ENCODE data around the gene PRRC2B.
"Not testable (repeated sequence)": the region's sequence is repeated elsewhere in the genome, so short reads cannot be mapped to it uniquely, and the experiment has no call there.

Gene PRRC2B

DNA sequence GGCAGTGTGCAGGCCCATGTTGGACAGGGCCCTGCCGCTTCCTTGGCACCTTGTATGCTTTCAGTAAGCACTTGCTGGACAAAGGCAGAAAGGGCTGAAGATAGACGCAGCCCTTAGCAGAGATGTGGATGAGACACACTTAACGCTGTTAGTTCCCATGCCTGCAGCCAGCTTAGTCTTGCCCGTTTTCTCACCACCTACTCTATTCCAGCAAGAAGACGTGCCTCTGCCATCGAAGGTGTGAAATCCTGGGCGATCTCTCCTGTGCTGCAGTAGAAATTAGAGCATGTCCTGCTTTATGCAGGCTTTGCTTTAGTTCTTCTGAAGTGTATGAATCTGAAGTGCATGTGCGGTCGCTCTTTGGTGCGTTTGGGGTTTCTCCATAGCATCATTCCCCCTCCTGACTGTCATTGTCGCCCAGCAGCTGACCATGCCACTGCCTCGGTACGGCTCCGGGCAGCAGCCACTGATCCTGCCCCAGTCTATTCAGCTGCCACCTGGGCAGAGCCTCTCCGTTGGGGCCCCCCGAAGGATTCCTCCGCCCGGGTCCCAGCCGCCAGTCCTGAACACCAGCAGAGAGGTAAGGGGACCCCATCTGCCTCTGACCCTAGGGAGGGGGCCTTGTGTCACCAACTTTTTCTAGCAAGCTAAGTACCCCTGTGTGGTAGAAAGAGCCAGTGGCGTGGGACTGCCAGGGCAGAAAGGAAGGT, 97.3 kb downstream of the PRRC2B start:
- DNase-seq: no peak

DNA sequence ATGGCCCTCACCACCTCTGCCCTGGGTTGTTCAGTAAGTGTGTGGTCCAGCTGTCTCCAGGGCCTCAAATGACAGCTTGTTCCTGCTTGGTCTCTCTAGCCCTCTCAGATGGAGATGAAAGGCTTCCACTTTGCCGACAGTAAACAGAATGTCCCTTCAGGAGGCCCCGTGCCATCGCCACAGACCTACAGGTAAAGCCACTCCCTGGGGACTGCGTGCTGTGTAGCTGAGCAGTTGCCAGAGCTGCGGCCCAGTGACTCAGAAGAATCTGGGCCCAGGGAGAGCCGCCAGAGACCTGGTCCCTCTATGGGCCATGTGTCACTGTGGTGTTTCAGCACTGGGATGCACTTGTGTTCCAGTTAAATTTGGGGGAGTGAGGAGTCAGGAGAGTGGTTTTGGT, 98.2 kb downstream of the PRRC2B start:
- DNase-seq: no peak

DNA sequence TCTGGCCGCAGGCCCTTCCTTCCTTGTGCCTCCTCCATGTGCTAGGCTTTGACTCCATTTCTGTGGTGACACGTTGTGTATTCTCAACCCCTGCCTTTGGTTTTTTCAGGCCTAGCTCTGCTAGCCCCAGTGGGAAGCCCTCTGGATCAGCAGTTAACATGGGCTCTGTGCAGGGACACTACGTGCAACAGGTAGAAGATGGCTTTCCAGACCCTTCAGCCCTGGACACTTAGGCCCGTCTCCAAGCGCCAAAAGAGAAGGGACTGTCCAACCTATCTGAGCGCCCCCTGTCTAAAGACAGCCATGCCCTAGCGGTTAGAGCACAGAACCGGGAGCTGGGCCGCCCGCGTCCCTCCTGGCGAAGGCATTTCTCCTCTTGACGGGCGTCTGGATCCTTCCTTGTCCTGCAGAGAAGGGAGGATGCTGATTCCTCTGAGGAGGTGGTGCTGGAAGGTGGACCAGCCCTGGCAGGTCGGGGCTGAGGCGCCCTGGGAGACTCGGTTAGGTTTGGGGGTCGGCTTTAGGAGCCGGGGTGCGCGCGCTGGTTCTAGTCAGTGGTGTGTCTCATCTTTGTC, 100.5 kb downstream of the PRRC2B start:
- DNase-seq: no peak

DNA sequence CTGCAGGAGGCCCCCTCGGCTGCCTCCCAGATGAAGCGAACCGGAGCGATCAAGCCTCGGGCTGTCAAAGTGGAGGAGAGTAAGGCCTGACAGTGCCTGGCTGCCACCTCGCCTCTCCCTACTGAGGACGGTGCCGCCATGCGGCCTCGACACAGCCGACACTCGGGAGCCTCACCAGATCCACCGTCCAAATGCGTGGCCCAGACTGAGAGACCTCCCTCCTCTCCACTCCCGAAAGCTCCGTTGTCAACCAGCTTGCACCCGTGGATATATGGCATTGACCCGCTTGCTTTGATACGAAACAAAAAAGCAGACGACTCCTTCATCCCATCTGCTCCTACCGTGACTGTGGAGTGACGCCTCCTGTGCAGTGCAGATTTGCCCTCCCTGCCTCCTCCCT, 101.9 kb downstream of the PRRC2B start:
- no peak for DNase-seq

DNA sequence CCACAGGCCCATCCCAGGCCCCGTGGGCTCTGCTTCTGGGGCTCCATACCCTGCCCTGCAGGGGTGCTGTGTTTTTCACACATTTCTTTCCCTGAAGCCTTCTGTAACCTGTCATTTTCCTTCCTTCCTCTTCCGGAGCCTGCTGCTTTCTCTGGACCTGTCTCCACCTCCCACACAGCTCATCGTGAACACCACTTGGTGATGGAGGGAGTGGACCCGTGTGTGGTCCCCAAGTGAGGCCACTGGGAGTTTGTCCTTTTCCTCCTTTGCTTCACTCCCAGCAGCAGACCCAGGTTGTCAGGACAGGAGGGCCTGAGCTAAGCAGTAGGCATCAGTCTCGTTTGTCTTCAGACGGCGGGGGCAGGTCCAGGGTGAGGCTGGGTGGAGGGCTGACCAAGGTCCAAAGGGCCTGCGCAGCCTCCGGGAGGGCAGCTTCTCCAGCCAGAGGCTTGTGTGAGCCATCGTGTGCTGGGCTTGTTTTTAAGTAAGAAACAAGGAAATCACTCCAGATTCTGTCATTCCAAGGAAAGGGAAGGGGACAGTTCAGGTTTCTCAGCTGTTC, 103.0 kb downstream of the PRRC2B start:
- DNase-seq: no peak

DNA sequence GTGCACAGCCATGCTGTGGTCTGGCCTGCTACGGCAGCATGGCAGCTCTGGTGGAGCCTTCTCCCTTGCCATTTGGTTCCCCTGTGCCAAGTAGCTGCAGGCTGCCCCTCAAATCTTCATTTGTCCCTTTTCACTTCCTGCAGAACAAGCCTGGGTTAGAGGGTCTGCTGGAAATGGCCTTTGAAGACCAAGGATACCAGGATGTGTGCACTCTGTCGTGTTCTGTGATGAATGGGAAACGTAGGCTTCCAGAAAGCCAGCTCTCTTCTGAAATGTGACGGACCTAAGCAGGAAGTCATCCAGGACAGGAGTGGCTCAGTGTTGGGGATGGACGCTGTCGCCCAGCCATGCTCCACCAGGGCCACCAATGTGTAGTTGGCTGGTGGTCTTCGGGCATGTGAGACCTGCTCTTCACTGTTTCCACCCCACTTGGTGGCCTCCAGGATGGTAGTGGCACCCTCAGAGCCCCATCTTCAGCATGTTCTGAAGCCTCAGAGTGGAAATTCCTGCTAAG, 105.4 kb downstream of the PRRC2B start:
- DNase-seq: no peak

DNA sequence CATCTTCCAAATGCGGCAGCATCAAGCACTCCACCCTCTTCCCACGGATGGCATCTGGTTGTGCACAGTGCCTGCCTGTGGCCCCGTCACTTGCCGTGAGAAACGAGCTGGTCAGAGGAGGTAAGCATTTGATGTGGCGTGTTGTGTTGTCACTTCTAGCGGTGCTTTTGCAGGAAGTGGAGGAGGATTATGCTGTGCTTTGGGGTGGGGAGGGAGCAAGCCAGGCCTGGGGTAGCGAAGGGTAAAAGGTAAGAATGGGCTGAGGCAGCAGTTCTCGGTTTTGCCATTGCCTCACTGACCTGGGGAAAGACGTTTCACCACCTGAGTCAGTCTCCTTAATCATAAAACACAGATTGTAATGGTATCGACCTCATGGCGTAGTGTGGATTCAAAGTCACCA, 106.5 kb downstream of the PRRC2B start:
- DNase-seq: no peak

DNA sequence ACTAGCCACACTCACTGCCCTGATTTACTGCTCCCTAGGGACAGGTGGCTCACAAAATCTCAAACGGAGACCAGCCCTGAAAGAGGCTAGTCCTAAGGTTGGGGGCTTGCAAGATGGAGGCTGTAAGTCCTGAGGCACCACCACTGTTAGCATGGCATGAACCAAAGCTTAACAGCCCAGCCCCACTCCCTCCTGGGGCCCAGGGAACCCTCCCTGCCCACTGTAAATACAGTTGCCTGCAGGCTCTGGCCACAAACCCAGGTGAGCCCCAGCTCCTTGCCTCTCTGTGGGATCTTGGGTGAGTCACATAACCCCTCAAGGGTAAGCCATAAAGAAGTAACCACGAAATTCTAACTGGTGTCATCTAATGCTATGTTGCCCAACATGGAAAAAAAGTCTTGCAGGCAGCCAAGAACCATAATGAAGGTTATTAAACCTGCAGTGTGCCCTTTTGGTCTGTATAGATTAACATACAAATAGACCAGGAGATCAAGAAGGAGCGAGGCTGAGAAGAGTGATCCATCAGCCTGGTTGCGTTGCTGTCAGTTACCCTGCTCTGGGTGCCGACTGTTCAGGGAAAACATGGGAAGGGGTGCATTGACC, 107.2 kb downstream of the PRRC2B start:
- DNase-seq: peak in 1 of 2 experiments; percentile 30

DNA sequence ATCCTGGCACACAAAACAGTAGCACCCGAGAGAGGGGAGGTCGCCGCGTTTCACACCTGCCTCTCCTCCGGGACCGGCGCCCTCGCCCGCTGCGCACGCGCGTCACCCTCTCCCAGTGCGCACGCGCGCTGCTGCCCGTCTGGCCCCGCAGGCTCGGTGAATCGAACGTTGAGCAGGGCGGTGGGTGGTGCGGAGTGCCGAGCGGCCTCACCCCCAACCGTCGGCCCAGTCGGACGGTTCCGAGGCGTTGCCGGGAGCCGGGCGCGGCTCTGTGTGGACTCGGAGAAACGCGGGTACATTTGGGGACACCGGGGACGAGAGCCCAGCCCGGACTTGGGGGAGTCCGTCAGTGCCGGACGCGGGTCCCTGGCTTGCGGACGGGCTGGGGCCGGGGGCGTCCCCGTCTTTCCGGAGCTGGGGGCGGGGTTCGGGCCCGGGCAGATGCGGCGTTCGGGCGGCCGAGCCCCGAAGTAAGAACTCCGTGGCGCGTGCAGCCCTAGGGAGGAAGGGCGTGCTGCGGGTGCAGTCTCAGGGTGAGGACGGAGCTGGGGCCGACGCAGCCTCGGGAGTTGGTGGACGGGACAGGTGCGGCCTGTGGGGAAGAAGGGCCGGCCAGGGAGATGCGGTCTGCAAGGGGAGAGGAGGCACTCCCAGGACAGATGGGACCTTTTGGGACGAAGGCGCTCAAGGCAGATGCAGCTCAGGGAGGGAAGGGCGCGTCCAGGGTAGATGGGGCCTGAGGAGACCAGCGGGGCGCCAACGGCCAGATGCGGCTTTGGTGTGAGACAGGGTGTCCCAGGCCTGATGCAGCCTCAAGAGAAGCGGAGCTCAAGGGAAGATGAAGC, 109.1 kb downstream of the PRRC2B start, which contains the start of gene POMT1:
Gene POMT1, plus strand, starts transcription at position 138 of the 845 bp plus-strand sequence. CDS start 1,301 bp downstream, outside the sequence.
- peak; percentile 85 to 95 for DNase-seq

DNA sequence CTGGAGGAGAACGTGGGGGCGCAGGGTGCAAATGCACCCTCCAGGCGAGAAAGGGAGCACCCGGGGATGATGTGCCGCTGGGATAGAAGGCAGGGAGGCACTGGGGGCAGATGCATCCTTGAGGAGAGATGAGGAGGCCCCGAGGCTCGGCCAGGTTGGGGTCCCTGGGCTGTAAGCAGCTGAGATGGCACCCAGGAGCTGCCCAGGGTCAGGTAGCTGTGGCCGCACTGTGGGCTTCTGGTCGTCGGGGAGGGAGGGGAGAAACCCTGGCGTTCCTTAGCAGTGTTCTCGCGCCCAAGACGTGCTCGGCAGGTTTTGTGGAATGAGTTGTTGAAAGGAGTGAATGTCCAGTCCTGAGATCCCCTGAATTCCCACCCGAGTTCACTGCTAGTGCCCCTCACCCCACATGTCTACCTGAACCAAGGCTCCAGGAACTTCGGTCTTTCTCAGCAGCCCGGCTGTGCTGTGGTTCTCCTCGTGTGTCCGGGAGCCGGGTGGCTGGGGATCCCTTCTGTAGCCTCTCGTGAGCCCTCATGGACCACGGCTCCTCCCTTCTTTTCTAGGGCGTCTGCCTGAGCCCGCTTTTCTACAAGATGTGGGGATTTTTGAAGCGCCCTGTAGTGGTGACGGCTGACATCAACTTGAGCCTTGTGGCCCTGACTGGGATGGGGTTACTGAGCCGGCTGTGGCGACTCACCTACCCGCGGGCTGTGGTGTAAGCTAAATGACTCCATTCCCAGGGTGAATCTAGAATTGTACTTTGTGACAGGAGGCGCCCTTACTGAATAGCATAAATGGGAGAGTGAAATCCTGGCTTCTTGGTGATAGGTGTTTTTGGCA, 110.0 kb downstream of the PRRC2B start:
- DNase-seq: peak in 1 of 2 experiments; percentile 40

DNA sequence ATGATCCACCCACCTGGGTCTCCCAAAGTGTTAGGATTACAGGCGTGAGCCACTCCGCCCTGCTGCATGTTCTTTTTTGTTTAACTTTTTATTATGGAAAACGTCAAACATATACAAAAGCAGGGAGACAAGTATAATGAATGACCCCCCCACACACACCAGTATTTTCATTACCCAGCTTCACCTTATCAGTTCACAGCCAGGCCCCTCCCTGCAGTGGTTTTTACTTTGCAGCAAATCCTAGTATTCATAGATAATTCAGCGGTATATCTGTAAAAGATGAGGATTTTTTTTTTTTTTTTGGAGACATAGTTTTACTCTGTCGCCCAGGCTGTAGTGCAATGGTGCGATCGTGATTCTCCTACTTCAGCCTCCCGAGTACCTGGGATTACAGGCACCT, 111.1 kb downstream of the PRRC2B start:
- no peak for DNase-seq

DNA sequence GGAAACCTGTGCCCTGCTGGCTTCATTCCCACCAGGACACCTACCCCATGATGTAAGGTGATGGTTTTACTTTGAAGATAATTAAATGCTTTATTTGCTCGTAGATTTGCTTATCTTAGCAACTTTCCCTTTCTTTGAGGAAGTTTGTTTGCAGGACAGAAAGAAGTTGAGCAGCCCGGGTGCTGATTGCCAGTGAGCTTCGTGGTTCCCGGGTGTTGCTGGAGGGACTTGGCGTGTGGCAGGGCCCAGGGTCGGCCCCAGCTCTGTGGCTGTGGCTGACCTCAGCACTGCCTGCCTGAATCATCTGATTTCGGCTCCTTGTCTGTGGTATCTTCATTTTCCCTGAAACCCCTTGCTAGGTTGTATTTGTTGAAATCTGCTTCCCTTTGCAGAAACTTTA, 117.5 kb downstream of the PRRC2B start:
- no peak for DNase-seq

DNA sequence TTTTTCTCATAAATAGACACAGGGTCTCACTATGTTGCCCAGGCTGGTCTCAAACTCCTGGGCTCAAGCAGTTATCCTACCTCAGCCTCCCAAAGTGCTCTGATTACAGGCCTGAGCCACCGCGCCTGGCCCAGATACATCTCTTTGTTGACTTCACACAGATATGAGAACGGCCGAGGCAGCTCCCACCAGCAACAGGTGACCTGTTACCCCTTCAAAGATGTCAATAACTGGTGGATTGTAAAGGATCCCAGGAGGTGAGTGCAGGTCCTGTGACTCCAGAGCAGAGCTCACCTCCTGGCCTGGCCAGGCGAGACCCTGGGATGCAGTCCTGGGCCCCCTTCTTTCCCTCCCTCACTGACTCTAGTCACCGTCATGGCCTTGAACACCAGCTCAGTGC, 118.0 kb downstream of the PRRC2B start:
- no peak for DNase-seq

DNA sequence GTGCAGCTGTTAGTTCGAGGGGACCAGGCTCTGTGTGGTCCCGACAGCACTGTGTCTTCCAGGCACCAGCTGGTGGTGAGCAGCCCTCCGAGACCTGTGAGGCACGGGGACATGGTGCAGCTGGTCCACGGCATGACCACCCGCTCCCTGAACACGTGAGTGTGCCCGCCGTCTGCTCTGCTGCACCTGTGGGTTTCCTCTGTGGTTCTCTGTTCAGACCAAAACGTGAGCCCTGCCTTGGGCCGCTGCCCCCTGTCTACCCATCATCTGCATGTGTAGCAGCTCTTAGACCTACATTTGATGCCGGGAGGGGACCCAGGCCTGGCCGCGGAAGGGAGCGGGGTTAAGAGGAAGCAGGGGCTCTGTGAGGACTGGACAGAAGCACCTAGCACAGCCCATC, 119.3 kb downstream of the PRRC2B start:
- no peak for DNase-seq

DNA sequence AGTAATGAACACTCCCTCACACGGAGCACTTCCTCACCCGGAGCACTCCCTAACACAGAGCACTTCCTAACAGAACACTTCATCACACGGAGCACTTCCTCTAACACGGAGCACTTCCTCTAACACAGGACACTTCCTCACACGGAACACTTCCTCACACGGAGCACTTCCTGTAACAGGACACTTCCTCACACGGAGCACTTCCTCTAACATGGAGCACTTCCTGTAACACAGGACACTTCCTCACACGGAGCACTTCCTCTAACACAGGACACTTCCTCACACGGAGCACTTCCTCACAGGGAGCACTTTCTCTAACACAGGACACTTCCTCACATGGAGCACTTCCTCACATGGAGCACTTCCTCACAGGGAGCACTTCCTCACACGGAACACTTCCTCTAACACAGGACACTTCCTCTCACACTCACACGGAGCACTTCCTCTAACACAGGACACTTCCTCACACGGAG, 121.7 kb downstream of the PRRC2B start:
- DNase-seq: not testable (repeated sequence)

DNA sequence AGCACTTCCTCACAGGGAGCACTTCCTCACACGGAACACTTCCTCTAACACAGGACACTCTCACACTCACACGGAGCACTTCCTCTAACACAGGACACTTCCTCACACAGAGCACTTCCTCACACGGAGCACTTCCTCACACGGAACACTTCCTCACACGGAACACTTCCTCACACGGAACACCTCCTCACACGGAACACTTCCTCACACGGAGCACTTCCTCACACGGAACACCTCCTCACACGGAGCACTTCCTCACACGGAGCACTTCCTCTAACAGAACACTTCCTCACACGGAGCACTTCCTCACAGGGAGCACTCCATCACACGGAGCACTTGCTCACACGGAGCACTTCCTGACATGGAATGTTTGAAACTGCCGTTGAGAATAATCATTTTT, 122.2 kb downstream of the PRRC2B start:
- DNase-seq: no peak

DNA sequence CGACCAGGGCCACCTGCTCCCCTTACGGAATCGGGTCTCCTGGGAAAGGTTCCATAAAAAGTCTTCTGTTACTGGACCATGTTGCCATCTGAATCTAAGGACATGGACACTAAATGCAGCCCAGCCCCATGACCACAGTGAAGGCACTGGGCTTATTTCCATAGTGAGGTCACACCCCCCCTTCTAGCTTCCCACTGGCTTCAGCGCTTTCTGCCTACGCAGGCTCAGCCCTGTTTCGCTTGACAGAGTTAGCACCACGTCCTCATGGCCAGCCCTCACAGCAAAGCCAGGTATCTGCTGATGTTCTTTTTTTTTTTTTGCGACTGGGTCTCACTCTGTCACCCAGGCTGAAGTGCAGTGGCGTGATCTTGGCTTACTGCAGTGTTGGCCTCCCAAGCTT, 123.0 kb downstream of the PRRC2B start:
- DNase-seq: no peak

DNA sequence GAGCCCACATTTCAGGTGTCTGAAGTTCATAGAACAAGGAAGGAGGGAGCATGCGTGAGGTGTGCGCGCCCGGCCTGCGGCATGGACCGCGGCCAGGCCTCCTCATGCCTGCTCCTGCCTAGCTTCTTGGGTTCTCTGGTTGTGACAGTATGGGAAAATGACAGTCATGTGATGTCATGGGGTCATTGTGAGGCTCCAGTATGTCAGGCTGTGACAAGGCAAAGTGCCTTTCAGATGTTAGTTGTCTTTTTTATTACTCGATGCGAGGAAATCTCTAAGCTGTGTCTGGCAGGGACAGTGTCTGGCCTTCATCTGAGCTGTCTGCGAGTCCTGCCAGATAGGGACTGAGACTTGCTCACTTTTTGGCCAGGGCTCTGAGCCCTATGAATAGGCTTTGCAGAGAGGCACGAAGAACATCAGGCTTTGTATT, 123.9 kb downstream of the PRRC2B start:
- DNase-seq: no peak

DNA sequence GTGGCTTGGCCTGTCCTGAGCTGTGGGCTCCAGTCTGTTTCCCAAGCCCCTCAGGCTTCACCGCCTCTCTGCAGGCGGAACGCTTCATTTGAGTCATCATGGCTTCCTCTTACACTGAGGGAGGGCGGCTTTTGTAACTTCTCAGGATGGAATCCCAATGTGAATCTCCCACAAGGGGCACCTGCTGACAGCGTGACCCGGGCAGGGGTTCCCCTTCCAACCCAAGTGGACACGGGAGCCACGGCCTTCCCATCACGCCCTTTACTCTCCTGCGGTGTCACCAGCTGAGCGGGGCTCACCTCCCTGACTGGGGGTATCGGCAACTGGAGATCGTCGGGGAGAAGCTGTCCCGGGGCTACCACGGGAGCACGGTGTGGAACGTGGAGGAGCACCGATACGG, 124.7 kb downstream of the PRRC2B start:
- DNase-seq: no peak

DNA sequence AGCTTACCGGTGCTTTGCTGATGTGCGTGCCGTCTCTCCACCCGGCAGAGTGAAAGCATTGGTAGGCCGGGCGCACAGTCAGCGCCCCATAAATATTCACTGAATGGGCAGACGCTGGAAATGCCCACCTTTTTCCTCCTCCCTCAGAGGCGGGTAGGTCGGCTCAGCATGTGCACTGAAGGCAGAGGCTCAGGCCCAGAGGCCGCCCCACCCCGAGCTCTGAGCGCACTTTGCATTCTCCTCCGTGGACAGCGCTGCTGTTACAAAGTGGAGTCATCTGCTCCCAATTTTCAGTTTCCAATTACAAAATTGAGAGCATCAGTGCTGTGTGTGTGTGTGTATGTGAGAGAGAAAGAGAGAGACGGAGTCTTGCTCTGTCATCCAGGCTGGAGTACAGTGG, 126.6 kb downstream of the PRRC2B start:
- no peak for DNase-seq

DNA sequence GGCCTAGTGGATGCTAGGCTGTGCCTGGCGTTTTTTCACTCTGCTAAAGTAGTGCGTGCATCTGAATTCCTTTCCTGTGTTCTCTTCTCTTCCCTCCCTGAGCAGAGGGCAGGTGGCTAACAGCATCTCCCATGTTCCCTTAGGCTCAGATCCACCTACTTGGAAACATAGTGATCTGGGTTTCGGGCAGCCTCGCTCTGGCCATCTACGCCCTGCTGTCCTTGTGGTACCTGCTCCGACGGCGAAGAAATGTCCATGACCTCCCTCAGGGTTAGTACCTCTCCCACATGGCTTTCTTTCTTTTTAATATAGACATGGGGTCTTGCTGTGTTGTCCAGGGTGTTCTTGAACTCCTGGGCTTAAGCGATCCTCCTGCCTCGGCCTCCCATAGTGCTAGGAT, 127.3 kb downstream of the PRRC2B start:
- DNase-seq: no peak

DNA sequence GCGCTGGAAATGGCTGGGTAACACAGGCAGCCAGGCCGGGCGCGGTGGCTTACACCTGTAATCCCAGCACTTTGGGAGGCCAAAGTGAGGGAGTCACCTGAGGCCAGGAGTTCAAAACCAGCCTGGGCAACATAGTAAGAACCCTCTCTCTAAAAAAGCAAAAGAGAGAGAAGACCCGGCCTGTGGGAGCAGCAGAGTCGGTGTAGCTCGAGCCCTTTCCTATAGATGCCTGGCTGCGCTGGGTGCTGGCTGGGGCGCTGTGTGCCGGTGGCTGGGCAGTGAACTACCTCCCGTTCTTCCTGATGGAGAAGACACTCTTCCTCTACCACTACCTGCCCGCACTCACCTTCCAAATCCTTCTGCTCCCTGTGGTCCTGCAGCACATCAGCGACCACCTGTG, 127.9 kb downstream of the PRRC2B start:
- no peak for DNase-seq

Data from NCI-H524 (cell line).